Measurements from ENCODE around the gene RNASEH2A. TPM values are rescaled to one million over a fixed set of nuclear protein-coding genes. Genes with fewer than 3 reads are reported as not detected.

Gene RNASEH2A
- total RNA-seq, 2 donors from 2014 or later, result 8.7 to 11.5 TPM

DNA sequence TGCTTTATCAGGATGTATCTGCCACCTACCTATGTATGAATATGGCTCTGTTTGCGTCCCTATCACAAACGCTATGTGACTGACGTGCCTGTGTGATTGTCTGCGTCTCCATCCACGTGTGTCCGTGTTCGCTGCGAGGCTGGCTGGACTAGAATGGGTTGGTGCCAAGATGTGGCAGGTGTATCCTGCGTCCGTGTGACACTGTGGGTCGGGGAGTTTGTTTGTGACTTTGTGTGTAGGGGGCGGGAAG, 24.3 kb upstream of the RNASEH2A start:
- DNase-seq (ENCODE audit: low spot score), result peak; percentile 44
- H3K27me3 ChIP-seq (replicated peaks; ENCODE audit: insufficient read depth), result no peaks in the 10 kb centered on the region
- H3K36me3 ChIP-seq, result no peaks in the 10 kb centered on the region
- TF ChIP-seq POLR2A (IDR thresholded peaks at IDR 0.05) (no peak), POLR2AphosphoS5 (IDR thresholded peaks at IDR 0.05) (peak; percentile 49)
- TF ChIP-seq, protein P1, sequence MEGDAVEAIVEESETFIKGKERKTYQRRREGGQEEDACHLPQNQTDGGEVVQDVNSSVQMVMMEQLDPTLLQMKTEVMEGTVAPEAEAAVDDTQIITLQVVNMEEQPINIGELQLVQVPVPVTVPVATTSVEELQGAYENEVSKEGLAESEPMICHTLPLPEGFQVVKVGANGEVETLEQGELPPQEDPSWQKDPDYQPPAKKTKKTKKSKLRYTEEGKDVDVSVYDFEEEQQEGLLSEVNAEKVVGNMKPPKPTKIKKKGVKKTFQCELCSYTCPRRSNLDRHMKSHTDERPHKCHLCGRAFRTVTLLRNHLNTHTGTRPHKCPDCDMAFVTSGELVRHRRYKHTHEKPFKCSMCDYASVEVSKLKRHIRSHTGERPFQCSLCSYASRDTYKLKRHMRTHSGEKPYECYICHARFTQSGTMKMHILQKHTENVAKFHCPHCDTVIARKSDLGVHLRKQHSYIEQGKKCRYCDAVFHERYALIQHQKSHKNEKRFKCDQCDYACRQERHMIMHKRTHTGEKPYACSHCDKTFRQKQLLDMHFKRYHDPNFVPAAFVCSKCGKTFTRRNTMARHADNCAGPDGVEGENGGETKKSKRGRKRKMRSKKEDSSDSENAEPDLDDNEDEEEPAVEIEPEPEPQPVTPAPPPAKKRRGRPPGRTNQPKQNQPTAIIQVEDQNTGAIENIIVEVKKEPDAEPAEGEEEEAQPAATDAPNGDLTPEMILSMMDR (IDR thresholded peaks at IDR 0.05), result no peak
- peaks cover 41% of the 10 kb centered on the region for H3K4me1 ChIP-seq (replicated peaks)
- H3K4me3 ChIP-seq, result peak overlapping the region; percentile 33 to 47
- intact Hi-C loops (cut with DNase I), result no loop called here
- 0% methylated on average over 12 of the region's 12 CpGs for WGBS
- H3K27ac ChIP-seq, result peak overlapping the region; percentile 100
- H3K9me3 ChIP-seq, result no peaks in the 10 kb centered on the region

DNA sequence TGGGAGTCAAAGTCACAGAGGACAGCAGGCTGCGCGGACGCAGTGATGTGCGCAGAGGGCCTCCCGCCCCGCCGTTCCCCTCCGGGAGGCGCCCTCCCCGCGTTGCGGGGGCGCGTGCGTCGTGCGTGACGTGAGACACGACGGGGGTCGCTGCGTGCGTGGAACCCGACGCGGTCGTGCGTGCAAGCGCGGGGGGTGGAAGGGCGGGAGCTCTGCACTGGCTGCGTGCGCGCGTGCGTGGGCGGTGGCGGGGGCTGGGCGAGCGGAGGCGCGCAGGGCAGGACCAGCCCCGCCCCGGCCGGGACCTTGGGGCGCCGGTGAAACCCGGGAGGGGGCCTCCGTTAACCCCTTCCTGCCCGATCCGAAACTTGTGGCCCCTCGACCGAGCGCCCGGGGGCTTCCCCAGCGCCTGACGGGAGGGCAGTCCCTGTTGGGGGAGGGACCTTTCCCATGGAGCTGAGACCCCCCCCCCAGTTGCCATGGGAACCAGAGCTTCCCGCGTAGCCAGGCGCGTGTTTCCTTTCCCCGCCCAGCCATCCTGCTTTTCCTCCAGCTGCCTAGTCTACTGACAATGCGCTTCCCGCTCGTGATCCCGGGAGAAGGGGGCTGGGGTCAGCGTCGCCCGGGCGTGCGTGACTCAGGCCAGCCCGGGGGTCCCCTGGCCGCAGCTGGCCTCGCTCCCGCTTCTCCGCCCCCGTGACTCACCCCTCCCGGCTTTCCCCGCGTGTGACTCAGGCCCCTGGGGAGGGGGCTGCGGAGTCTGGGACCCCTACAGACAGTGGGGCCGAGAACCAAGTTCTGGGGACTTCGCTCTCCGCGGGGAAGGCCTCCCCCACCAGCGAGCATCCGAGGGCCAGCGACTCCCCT, 23.7 kb upstream of the RNASEH2A start:
- TF ChIP-seq POLR2AphosphoS5 (IDR thresholded peaks at IDR 0.05) (peak; percentile 36), POLR2A (IDR thresholded peaks at IDR 0.05) (peak; percentile 46)
- TF ChIP-seq, protein P1 (IDR thresholded peaks at IDR 0.05), result peak in 1 of 4 experiments; percentile 31
- peak; percentile 67 for DNase-seq (ENCODE audit: low spot score)
- WGBS, result under 1% methylated on average over 76 of the region's 88 CpGs
- H3K36me3 ChIP-seq, result no peaks in the 10 kb centered on the region
- peak overlapping the region; percentile 33 to 47 for H3K4me3 ChIP-seq
- intact Hi-C loops (cut with DNase I), result no loop called here
- H3K9me3 ChIP-seq, result no peaks in the 10 kb centered on the region
- peak overlapping the region; percentile 100 for H3K27ac ChIP-seq
- H3K27me3 ChIP-seq (replicated peaks; ENCODE audit: insufficient read depth), result no peaks in the 10 kb centered on the region
- peaks cover 45% of the 10 kb centered on the region for H3K4me1 ChIP-seq (replicated peaks)

DNA sequence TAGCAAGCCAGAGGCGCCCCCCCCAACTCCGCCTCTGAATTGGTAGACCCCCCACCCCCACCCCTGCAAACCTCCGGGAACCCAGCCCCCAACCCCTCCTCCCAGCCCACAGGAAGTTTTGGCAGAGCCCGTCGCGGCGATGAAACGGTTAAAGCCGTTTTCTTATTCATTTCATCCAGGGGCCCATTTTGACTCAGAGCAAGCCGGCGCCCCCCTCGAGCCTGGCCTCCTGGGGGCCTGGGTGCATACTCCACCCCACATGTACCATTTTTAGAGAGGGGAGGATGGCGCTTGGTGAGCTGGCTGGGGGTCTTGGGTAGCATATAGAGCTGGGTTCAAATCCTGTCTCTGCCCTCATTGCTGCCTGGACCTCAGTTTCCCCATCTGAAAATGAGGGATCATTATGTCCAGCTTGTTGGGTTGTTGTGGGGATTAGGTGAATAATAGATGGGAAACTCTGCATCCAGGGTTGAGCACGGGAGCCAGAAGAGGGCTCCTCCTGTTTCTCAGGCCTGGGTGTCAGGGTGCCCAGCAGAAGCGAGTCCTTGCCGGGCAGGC, 23.0 kb upstream of the RNASEH2A start:
- Histone ChIP-seq H3K4me1 (replicated peaks) (peaks cover 52% of the 10 kb centered on the region), H3K9me3 (no peaks in the 10 kb centered on the region), H3K4me3 (peak overlapping the region in 1 of 2 donors; percentile 47), H3K36me3 (no peaks in the 10 kb centered on the region), H3K27ac (peak overlapping the region; percentile 100), H3K27me3 (replicated peaks; ENCODE audit: insufficient read depth) (no peaks in the 10 kb centered on the region)
- 9% methylated on average over 16 of the region's 16 CpGs for WGBS
- TF ChIP-seq, protein P1 (IDR thresholded peaks at IDR 0.05), result no peak
- TF ChIP-seq POLR2A (IDR thresholded peaks at IDR 0.05) (no peak), POLR2AphosphoS5 (IDR thresholded peaks at IDR 0.05) (no peak)
- intact Hi-C loops (cut with DNase I), result no loop called here
- no peak for DNase-seq (ENCODE audit: low spot score)

DNA sequence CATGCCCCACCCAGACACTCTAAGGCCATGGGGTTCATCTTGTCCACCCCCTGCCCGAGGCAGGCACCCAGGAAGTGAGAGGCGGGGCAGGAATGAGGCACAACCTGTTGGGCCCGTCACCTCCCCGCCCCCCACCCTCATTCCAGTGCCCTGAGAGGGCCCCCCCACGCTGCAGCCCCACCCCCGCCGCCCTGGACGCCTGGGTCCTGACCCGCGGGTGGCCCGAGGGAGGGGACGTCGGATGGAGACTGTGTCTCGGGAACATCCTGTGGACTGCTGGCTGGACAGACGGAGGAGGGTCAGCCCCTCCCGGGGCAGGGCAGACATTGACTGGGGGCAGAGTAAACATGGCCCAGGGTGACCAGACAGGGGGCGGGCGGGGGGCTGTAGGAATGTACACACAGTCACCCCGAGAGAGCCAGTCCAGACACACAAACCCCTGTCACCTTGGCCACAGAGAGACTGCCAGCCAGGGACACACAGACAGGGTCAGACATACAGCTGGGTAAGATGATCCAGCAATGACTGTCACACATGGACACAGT, 22.5 kb upstream of the RNASEH2A start:
- Histone ChIP-seq H3K27ac (peak overlapping the region; percentile 100), H3K27me3 (replicated peaks; ENCODE audit: insufficient read depth) (no peaks in the 10 kb centered on the region), H3K4me3 (no peak overlapping the region), H3K9me3 (no peaks in the 10 kb centered on the region), H3K4me1 (replicated peaks) (peaks cover 57% of the 10 kb centered on the region), H3K36me3 (no peaks in the 10 kb centered on the region)
- peak; percentile 43 for DNase-seq (ENCODE audit: low spot score)
- WGBS, result 14% methylated on average over 18 of the region's 19 CpGs
- TF ChIP-seq POLR2AphosphoS5 (IDR thresholded peaks at IDR 0.05) (peak; percentile 38), POLR2A (IDR thresholded peaks at IDR 0.05) (no peak)
- TF ChIP-seq, protein P1 (IDR thresholded peaks at IDR 0.05), result no peak
- intact Hi-C loops (cut with DNase I), result no loop called here
